DMS53 (cell line): ENCODE results near the gene GNAI2.
"Not testable (repeated sequence)": the region's sequence is repeated elsewhere in the genome, so short reads cannot be mapped to it uniquely, and the experiment has no call there.

ENCODE experiments used
- DNase-seq: peaks from one replicate; lab custom pipeline; 2025; lab: John Stamatoyannopoulos, UW

GNAI2 gene

GRCh38 chr3:50245251-50245745 is 9.3 kb downstream of the GNAI2 start:
- DNase-seq = peak; percentile 25

GRCh38 chr3:50245831-50246516 is 10.0 kb downstream of the GNAI2 start:
- DNase-seq = peak; percentile 77

- peak; percentile 29 for DNase-seq
These were observed 10.5 kb downstream of the GNAI2 start for GRCh38 chr3:50246517-50246954.

- DNase-seq = peak; percentile 32
These were observed 12.4 kb downstream of the GNAI2 start for GRCh38 chr3:50248387-50248786.

- no peak for DNase-seq
These were observed 13.5 kb downstream of the GNAI2 start for GRCh38 chr3:50249457-50249856.

- DNase-seq = no peak
These were observed 14.5 kb downstream of the GNAI2 start for GRCh38 chr3:50250514-50250913.

- DNase-seq = no peak
These were observed 15.2 kb downstream of the GNAI2 start for GRCh38 chr3:50251220-50251619.

GRCh38 chr3:50254577-50255250 is 18.7 kb downstream of the GNAI2 start:
- DNase-seq = no peak

- DNase-seq = no peak
These were observed 19.2 kb downstream of the GNAI2 start for GRCh38 chr3:50255251-50255615.

- DNase-seq = peak; percentile 69
These were observed 21.2 kb downstream of the GNAI2 start for GRCh38 chr3:50256978-50257890.

- no peak for DNase-seq
These were observed 22.2 kb downstream of the GNAI2 start for GRCh38 chr3:50258029-50258680.

GRCh38 chr3:50258979-50259378 is 23.0 kb downstream of the GNAI2 start:
- DNase-seq = no peak

- DNase-seq = no peak
These were observed 23.5 kb downstream of the GNAI2 start for GRCh38 chr3:50259432-50260026.

GRCh38 chr3:50260027-50260941 is 24.3 kb downstream of the GNAI2 start:
- DNase-seq = peak; percentile 80

GRCh38 chr3:50260942-50261441 is 25.0 kb downstream of the GNAI2 start:
- no peak for DNase-seq

- no peak for DNase-seq
These were observed 25.5 kb downstream of the GNAI2 start for GRCh38 chr3:50261505-50261904.

- not testable (repeated sequence) for DNase-seq
These were observed 26.2 kb downstream of the GNAI2 start for GRCh38 chr3:50262200-50262599.

GRCh38 chr3:50262778-50263177 is 26.8 kb downstream of the GNAI2 start:
- DNase-seq = no peak

- no peak for DNase-seq
These were observed 27.7 kb downstream of the GNAI2 start for GRCh38 chr3:50263478-50264382.
